Left renal pelvis (tissue), 4 donors: ENCODE data around the gene PTGS1. TPM values are rescaled to one million over a fixed set of nuclear protein-coding genes. Genes with fewer than 3 reads are reported as not detected.

Source experiments
- DNase-seq, 4 donors: peaks; one replicate each; pipeline ENCODE4 v3.0.0-alpha.2; 2013; ENCODE audit warnings: low read depth in 4 of 4, low spot score in 3 of 4
- polyA plus RNA-seq, 4 donors: library from polyadenylated mRNA; unstranded; fragments of 120-200 nt; gene quantifications; one replicate each; pipeline ENCODE4 v1.2.1, GENCODE V29; 2013; ENCODE audit not compliant: insufficient read length in 4 of 4

PTGS1 gene
- polyA plus RNA-seq, 4 donors = 3.2 to 6.7 (median 6.2) TPM

DNA sequence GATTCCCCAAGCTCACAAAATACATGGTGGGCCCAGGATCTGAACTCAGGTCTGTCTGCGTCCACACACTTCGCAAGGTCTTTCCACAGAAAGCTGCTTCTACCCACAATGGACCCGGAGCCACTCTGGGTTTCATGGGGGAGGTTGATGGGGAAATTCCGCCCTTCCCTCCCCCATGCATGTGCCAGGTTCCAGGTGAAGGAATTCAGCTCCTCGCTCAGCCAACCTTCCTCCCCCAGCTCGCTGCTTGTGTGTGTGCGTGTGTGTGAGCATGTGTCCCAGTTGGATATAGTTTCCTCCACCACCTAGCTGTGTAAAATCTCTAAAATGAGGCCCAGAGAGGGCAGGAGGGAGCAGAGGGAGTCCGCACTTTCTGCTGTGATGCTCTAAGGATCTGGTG, 1.0 kb downstream of the PTGS1 start:
- no peak for DNase-seq

DNA sequence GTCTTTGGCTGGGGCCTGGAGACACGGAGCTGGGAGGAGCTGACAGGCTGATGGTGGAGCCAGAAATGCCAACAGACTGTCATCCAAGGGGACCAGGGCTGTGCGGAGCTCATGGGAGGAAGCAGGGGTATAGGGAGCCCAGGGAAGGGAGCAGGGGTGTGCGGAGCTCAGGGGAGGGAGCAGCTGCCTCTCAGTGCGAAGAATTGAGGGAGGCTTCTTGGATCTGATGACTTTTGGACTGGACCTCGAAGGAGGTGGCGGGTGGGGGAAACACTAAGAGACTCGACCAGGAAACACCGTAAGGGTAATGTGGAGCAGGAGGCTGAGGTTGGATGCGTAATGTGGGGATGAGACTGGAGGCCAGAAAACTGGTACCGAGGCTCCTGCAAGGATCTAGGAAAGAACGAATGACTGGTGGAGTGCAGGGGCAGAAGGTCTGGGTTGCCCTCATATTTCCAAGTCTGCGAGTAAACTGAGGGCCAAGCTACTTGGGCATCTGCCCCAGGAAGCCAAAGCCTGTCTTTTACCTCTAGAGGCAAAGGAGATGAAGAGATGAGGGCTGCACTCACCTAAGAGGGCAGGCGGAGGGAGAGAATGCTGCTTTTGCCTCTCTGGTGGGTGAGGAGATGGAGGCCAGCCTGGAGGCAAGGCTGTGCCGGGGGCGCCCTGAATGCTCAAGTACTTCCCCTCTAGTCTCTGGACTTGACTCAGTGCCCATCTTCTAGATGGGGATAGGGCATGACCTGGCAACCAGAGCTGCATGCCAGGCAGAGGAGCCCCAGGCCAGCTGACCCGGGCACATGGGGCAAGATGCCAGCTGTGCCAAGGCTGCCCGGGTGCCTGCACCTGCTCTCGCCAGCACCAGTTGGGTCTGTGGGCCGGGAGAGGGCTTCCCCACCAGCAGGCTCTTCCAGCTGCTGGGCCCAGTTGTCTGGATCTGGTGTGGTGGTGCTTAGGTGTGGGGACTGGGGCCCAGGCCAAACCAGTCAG, 2.3 kb downstream of the PTGS1 start:
- DNase-seq = no peak

DNA sequence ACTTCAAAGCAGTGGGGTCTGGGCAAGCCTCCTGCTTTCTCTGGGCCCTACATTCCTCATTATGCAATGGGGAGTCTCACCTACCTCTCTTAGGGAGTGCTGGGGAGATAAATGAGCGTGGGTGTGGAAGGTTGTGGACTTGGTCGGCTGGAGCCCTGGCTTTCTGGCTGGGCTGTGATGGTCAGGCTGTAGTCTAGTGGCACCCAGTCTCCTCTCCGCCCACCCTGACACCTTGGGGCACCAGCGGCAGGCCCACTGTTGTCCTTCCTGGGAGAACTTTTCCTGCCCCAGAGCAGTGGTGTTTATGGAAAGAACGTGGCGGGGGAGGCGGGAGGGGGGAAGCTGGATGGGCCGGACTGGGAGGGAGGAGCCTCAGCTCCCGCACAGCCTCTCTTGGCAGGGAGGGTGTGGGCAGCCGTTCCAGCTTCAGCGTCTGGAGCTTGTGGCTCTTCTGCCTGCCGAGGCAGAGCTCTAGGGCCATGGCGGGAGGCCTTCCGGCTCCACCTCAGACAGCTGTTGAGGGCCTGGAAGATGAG, 4.1 kb downstream of the PTGS1 start:
- DNase-seq = peak in 1 of 4 donors; percentile 42

DNA sequence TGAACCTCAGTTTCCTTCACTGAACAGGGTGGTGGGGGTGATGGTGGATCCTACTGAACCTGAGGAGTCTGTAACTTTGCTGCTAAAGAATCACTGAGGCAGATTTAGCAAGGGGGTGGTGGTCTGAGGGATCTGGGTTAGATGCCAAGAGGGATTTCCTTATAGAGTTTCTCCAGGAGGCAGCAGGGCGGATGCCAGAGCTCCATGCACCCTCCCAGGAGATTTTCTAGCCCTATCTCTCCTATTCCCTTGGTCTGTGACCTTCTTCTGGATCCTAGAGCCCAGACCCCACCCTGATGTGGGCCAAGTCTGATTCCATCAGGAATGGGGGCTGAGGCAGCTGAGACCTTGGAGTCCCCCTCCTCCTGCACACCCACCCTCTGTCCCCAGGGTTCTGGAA, 6.0 kb downstream of the PTGS1 start:
- no peak for DNase-seq

DNA sequence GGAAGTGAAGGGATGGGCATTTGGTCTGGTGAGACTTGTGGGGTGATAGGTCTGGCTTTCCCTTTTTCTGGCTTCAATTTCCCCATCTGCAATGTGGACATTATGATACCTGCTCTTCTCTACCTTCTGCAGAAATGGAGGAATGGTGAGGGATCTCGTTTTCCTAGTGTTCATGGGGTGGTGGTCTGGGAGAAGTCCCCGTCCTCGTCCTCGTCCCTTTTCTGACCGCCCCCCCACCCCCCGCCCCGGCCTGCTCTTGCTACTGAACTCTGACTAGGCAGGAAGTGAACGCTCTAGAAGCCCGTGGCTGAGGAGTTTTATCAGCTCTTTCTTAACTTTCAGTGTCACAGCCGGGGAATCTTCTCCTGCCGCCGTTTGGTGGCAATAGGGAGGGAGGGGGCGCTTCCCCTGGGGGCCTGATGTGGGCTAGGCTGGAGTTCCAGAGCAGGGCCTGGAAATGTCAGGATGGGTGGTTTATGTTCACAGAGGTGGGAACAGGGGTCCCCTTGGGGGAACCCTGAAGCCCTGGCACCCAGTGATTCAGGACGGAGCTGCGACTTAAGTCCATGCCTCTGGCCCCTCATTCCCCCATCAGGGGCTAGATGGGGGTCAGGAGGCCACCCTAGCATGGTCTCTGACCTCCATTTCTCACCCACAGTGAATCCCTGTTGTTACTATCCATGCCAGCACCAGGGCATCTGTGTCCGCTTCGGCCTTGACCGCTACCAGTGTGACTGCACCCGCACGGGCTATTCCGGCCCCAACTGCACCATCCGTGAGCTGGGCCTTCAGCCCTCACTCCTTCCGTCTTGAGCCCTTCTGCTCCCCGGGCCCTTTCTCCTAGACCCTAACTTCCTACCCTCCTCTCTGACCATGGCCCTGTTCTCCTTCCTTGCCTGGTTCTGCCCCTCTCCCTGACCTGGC, 6.7 kb downstream of the PTGS1 start:
- DNase-seq = no peak

DNA sequence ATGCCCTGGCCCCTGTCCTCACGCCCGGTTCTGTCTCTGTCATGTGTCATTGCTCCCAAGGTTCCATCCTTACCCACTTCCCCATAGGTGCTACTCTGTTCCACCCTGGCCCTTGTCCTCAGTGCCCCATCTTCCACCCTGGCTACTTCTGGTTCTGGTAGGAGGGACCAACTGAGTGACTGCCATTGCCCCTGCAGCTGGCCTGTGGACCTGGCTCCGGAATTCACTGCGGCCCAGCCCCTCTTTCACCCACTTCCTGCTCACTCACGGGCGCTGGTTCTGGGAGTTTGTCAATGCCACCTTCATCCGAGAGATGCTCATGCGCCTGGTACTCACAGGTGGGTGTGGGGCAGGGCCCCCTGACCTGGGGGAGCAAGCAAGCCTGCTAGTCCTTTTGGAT, 7.4 kb downstream of the PTGS1 start:
- DNase-seq = no peak

DNA sequence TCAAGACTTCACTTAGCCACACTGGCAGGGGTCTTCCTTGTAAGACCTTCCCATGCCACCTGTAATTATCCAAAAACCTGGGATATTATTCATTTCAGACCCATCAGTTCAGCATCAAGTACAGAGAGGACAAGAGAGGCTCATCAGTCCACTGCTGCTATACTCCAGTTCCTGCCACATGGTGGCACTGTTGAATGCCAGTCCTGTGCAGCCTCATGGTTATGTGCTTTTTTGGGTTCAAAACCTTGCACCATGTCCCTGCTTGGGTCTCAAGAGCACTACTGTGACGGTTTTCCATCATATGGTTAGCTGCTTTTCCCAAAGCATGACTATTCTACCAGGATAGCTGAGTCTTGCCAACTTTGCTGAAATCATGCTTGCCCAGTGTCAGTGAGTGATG, 8.5 kb downstream of the PTGS1 start:
- no peak for DNase-seq

DNA sequence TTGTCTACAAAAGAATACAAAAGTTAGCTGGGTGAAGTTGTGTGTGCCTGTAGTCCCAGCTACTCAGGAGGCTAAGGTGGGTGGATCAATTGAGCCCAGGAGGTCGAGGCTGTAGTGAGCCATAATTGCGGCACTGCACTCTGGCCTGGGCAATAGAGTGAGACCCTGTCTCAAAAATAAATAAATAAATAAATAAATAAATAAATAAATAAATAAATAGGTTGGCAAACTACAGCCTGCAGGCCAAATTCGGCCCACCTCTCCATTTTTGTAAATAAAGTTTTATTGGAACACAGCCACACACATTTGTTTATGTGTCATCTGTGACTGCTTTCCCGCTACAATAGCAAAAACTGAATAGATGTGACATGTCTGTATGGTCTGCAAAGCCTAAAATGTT, 9.5 kb downstream of the PTGS1 start:
- DNase-seq = no peak

DNA sequence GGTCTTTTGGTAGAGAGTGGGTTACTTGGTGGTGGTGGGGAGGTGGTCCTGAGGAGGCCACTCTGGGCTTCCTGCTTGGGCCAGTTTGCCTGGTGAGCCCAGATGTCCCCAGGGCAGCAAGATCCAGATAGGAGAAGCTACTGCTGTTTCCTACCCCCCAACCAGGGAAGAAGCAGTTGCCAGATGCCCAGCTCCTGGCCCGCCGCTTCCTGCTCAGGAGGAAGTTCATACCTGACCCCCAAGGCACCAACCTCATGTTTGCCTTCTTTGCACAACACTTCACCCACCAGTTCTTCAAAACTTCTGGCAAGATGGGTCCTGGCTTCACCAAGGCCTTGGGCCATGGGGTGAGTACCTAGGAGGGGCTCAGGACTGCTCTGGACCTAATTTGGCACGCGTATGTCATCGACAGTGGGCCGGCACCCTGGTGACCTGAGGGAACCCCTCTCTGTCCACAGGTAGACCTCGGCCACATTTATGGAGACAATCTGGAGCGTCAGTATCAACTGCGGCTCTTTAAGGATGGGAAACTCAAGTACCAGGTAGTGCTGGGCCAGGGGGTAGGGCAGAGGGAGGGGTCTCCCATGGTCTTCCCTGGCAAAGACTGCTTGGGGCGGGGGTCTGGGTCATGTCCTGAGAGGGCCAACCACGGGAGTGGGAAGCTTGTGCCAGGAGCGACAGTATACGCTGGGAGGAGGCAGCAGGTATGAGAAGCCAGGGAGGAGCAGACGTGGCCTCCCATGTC, 10.6 kb downstream of the PTGS1 start:
- DNase-seq = no peak

DNA sequence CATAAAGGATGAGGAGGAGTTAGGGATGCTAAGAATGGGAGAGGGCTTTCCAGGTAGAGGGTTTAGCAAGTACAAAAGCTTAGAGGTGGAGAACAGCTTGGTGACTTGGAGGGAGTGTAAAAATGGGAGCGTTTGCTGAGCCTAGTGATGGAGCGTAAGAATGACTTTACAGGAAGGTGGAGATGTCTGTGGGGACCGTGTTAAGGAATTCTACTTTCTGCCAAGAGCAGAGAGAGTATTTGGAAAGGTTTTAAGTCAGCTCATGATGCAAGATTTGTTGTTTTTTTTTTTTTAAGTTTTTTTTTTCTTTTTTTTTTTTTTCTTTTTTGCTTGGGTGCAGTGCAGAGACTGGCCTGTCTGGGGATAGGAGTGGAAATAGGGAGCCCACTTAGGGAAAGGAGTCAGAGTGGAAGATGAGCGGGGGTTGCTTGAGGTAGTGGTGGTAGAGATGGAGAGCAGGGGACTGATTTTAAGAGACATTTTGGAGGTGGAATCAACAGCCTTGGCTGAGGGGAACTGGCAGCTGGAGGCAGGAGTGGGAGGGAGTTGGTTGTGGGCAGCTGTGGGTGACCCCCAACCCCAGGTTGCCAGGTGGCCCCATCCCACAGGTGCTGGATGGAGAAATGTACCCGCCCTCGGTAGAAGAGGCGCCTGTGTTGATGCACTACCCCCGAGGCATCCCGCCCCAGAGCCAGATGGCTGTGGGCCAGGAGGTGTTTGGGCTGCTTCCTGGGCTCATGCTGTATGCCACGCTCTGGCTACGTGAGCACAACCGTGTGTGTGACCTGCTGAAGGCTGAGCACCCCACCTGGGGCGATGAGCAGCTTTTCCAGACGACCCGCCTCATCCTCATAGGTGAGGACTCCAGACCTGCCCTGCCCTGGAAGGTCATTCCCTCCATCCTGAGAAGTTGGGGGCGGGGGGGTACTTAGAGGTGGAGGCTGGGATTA, 12.4 kb downstream of the PTGS1 start:
- DNase-seq = no peak

DNA sequence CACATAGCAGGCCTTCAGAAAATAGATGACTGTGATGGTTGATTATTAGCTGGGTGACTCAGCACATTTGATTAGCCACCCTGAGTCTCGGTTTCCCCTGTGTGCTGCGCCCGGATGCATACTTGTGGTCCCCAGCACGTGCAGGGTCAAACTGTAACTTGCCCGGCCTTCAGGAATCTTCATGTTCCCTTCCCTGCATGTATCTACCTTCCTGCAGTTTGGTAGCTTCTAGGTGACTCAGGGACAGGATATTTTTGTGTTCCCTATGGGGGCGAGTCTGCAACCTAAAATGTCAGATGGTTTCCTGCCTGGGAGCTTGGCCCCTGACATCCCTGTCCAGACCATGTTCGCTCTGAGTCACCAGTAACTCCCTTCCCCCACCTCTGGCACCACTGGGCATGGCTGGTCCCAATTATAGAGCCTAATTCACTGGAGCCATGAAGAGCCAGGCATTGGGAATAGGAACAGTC, 13.2 kb downstream of the PTGS1 start:
- DNase-seq = no peak

DNA sequence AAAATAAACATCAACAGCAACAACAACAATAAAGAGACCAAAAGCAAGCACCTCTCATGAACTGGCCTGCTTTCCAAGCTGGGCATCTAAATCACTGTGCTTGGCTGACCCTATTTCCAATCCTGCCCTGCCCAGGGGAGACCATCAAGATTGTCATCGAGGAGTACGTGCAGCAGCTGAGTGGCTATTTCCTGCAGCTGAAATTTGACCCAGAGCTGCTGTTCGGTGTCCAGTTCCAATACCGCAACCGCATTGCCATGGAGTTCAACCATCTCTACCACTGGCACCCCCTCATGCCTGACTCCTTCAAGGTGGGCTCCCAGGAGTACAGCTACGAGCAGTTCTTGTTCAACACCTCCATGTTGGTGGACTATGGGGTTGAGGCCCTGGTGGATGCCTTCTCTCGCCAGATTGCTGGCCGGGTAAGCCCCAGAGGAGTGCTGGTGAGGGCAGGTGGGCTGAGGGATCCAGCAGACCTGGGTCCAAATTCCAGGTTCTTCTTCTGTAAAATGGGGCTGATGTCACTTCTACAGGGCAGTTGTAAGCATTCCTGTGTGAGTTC, 15.6 kb downstream of the PTGS1 start:
- no peak for DNase-seq

DNA sequence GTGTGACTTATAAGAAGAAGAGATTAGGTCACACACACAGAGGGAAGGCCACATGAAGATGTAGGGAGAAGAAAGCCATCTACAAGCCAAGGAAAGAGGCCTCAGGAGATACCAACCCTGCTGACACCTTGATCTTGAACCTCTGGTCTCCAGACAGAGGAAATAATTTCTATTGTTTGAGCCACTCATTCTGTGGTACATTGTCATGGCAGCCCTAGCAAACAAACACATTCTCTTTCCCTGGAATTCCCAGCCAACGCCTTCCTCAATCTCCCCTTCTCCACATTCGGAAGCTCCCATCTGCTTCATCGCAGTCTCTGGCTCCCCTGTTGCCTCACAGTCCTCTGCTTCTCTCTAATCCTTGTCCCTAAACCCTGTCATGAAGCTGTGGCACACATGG, 16.7 kb downstream of the PTGS1 start:
- no peak for DNase-seq

DNA sequence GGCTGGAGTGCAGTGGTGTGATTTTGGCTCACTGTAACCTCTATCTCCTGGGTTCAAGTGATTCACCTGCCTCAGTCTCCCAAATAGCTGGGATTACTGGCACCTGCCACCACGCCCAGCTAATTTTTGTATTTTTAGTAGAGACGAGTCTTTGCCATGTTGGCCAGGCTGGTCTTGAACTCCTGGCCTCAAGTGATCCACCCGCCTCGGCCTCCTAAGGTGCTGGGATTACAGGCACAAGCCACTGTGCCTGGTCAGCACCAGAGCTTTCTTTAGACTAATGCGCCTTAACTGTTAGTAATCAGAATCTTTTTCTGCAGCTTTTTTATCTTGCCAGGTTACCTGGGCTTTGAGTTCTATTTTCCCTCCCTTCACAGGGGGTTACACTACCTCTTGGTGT, 18.4 kb downstream of the PTGS1 start:
- DNase-seq = no peak

DNA sequence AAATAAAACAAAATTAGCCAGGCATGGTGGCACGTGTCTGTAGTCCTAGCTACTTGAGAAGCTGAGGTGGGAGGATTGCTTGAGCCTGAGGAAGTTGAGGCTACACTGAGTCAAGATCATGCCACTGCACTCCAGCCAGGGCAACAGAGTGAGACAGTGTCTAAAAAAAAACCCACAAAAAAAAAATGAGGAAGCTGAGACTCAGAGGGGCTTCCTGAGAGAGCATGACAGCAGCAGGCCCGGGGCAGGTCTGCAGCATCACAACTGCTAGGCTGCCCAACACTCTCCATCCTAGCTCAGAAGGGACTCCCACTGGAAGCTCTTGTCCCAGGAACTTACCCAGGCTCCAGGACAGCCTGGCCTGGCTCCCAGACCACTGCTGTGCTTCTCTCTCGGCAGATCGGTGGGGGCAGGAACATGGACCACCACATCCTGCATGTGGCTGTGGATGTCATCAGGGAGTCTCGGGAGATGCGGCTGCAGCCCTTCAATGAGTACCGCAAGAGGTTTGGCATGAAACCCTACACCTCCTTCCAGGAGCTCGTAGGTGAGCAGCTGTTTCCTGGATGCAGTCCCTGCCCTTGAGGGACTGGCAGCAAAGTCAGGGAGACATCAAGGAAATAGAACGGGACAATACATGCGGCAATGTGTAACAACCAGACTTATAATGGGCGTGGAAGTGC, 19.1 kb downstream of the PTGS1 start:
- DNase-seq = no peak

DNA sequence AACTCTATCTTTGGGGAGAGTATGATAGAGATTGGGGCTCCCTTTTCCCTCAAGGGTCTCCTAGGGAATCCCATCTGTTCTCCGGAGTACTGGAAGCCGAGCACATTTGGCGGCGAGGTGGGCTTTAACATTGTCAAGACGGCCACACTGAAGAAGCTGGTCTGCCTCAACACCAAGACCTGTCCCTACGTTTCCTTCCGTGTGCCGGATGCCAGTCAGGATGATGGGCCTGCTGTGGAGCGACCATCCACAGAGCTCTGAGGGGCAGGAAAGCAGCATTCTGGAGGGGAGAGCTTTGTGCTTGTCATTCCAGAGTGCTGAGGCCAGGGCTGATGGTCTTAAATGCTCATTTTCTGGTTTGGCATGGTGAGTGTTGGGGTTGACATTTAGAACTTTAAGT, 21.5 kb downstream of the PTGS1 start:
- no peak for DNase-seq

DNA sequence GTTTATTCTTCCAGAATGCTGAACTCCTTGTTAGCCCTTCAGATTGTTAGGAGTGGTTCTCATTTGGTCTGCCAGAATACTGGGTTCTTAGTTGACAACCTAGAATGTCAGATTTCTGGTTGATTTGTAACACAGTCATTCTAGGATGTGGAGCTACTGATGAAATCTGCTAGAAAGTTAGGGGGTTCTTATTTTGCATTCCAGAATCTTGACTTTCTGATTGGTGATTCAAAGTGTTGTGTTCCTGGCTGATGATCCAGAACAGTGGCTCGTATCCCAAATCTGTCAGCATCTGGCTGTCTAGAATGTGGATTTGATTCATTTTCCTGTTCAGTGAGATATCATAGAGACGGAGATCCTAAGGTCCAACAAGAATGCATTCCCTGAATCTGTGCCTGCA, 21.9 kb downstream of the PTGS1 start:
- no peak for DNase-seq

DNA sequence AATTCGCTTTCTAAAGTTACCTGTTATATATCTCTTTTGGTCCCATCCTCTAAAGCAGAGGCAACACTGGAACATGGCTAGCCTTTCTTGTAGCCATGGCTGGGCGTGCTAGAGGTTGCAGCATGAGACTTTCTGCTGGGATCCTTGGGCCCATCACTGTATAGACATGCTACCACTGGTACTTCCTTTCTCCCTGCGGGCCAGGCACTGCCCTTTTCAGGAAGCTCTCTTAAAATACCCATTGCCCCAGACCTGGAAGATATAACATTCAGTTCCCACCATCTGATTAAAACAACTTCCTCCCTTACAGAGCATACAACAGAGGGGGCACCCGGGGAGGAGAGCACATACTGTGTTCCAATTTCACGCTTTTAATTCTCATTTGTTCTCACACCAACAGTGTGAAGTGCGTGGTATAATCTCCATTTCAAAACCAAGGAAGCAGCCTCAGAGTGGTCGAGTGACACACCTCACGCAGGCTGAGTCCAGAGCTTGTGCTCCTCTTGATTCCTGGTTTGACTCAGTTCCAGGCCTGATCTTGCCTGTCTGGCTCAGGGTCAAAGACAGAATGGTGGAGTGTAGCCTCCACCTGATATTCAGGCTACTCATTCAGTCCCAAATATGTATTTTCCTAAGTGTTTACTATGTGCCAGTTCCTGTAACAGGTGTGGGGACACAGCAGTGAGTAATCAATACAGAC, 22.6 kb downstream of the PTGS1 start:
- no peak for DNase-seq
